ENCODE data around the gene MADD.
"Not testable (repeated sequence)": the region's sequence is repeated elsewhere in the genome, so short reads cannot be mapped to it uniquely, and the experiment has no call there.

MADD gene

DNA sequence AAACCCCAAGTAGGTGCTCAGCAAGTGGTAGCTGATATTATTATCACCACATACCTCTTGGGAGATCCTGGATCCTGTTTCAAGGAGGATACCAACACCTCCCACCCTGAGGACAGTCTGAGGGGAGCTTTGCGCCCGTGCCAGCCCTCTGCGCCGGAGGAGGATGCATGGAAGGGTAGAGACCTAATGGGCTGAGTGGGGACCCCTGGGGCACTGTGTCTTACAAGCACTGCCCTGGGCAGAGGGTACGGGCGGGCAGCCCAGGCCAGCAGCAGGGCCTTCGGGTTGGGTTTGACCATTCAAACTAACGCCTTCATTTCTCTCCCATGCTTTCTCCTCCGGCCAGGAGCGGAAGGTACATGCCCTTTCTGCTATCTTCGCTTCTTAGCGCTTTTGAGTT, 56.3 kb downstream of the MADD start:
- DNase-seq, result no peak

DNA sequence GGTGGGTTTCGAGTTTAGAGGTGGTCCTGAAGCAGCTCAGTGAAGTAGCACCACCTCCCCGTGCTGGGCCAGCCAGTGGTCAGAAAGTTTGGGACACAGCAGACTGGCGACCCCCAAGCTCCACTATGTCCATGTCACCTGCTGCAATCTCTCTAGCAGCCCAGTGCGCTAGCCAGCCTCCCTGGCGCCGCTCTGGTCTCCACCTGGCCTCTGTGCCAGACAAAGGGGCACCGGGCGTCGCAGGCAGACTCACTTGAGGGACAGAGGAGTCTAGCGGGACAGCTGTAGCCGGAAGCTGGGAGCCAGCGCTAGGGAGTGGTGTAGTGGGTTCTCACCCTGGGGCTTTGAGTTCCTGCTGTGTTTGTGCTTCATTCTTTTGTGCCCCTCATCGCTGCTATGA, 57.1 kb downstream of the MADD start:
- no peak for DNase-seq

DNA sequence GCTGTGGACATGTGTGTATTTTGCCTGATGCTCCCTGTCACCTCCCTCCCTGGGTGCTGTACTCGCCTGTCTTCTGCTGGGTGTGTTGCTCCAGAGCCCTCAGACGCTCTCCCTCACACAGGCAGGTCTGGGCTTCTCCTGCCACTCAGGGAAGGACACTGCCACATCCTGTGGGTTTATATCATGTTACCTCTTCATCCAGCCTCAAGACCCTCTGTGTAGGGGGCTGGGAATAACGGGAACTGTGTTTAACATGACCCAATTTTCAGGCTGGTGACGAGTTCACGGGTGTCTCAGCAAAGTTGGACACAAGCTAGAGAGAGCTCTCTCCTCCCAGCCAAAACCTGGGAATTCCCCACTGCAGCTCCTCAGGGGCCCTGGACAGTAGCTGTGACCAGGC, 58.0 kb downstream of the MADD start:
- DNase-seq, result no peak

DNA sequence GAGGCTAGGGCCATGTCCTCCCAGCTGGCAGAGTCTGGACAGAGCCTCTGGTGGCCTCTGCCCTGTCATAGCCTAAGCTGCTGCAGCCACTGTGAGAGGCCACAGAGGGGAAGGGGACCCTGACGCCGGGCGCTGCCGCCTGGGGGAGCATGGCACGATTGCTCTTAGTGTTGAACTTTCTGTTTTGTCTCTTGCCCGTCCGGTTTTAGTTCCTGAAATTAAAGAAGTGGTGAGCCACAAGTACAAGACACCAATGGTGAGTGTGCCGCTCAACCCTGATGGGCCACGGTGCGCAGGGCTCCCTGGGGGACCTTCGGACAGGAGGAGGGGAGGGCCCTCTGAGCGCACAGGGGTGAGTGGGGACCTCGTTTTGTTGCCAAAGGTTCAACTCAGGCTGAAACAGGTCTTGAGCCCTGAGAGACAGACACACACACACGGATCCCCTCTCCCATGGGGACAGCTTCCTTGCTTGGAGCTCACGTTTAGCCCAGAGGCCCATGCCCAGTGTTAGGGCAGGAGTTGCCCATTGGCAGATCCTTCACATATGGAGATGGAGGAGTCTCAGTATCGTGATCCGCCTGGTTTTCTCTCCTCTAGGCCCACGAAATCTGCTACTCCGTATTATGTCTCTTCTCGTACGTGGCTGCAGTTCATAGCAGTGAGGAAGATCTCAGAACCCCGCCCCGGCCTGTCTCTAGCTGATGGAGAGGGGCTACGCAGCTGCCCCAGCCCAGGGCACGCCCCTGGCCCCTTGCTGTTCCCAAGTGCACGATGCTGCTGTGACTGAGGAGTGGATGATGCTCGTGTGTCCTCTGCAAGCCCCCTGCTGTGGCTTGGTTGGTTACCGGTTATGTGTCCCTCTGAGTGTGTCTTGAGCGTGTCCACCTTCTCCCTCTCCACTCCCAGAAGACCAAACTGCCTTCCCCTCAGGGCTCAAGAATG, 58.8 kb downstream of the MADD start:
- DNase-seq, result no peak

DNA sequence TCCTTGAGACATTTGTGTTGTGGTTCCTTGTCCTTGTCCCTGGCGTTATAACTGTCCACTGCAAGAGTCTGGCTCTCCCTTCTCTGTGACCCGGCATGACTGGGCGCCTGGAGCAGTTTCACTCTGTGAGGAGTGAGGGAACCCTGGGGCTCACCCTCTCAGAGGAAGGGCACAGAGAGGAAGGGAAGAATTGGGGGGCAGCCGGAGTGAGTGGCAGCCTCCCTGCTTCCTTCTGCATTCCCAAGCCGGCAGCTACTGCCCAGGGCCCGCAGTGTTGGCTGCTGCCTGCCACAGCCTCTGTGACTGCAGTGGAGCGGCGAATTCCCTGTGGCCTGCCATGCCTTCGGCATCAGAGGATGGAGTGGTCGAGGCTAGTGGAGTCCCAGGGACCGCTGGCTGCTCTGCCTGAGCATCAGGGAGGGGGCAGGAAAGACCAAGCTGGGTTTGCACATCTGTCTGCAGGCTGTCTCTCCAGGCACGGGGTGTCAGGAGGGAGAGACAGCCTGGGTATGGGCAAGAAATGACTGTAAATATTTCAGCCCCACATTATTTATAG, 59.6 kb downstream of the MADD start:
- DNase-seq, result no peak

DNA sequence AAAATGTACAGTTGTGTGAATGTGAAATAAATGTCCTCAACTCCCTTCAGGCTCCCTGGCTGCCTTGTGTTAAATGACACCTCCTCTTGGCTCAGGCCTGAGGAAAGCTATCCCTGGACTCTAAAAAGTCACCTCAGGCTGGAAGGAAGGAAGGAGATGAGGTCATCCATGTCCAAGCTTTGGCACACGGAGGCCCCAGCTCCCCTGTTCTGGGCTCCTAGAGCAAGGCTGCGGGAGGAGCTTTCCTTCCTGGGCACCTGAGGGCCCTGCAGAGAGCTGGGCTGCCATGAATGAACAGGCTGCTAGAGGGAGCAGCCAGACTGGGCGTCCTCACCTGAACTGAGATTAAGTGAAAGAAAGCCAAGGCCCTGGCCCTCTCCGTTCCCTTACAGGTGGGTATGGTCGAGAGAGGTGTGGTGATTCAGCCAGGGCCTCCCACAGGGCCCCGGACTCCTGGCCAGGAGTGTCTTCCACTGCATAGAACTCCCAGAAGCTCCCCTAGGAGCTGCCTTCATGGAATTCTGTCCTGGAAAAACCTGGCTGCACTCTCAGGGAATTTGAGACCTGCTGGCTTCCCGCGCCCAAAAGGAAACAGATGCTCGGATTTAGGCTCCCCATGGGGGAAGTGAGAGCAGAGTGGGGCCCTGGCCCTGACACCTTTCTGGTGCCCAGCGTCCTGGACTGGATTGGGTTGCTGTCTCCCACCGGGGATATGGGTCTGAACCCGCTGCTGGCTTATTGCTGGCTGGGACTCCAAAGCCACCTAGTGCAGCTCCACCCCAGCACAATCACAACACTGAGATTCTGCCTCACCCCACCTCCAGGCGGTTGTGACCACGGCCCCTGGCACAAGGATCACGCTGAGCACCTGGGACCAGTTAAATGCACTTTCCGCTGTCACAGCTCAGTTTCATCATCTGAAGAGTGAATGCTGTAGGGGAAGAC, 60.3 kb downstream of the MADD start:
- no peak for DNase-seq

DNA sequence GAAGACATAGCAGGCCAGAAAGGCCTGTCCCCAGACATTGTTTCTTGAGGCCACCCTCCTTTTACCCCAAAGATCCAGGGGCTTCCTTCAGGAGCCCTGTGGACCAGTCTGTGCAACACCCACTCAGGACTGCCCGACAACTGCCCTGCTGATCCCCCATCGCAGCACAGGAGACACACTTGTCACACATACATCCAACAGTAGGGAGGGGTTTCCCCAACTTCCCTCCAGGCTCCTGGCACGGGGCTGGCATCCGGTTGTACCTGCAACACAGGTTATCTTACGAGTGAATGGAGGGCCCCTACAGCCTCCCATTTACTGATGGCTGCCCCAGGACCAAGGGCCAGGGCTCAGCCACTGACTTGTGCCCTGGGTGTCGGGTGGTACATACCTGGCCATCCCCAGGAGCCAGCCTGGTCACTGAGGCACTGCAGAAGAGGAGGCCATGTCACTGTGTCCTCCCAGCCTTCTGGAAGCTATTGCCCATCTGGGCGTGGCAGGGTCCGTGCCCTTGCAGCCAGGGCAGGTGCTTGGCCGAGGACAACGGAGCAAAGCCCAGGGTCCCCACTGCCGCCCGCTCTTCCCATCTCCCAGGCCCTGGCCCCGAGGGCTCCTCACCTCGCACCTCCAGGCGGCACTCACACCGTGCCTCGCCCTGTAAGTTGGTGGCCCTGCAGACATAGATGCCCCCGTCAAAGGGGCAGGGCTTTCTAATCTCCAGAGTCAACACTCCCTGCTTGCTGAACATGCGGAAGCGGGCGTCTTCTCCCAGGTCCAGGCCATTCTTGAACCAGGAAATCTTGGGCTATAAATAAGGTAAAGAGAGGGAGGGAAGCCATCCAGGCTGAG, 61.7 kb downstream of the MADD start:
- no peak for DNase-seq

DNA sequence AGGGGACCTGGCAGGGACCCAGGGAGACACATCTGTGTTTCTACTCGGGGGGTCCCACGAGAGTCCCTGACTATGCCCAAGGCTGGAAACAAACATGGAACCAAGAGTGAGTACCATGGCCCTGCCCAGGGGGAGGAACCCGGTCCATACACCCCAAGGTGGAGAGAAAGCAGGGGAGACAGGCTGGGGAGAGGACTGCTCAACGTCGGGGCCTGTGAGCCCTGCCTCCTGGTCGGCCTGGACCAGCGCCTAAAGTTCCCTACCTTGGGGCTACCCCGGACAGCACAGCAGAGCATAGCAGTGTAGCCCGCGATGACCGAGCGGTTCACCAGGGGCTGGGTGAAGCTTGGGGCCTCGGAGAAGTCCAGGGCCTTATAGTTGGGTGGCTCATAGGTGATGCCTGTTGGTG, 62.4 kb downstream of the MADD start:
- DNase-seq, result no peak

DNA sequence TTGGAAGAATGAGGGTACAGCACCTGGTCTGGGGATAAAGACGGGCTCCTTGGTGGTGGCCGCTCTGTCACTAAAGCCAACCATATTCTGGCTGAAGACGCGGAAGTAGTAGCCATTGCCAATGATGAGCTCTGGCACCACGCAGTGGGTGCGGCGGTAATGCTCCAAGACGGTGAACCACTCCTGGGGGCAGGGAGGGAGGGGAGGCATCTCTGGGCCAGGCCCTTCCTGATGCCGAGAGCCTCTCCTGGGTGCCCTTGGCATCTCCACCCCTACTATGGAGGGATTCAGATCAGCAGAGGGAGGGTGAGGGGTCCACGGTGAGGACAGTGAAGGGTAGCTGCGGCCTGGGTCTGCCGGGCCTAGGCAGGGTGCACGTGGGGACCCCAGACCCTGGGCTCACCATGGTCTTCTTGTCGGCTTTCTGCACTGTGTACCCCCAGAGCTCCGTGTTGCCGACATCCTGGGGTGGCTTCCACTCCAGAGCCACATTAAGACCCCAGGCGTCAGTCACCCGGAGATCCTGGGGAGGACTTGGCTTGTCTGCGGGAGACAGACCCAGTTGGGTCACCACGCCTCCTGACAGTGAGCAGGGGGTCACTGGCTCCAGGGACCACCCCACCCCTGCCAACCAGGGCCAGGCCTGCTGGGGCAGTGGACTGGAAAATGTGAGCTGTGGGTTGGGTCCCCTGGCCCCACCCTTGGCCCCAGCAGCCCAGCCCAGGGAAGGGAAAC, 63.0 kb downstream of the MADD start:
- DNase-seq, result no peak

DNA sequence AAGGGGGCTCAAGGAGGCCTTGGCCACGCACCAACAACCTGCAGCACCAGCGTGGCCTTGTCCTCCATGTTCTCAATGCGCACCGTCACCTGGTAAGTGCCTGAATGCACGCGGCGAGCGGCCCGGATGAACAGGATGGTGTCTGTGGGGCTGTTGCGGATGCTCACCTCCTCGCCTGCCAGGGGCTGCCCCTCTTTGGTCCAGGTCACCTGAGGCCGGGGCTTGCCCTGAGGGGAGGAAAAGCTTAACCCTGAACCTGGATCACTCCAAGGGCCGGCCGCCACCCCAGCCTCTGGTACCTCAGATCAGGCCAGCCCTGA, 63.6 kb downstream of the MADD start:
- DNase-seq, result no peak

DNA sequence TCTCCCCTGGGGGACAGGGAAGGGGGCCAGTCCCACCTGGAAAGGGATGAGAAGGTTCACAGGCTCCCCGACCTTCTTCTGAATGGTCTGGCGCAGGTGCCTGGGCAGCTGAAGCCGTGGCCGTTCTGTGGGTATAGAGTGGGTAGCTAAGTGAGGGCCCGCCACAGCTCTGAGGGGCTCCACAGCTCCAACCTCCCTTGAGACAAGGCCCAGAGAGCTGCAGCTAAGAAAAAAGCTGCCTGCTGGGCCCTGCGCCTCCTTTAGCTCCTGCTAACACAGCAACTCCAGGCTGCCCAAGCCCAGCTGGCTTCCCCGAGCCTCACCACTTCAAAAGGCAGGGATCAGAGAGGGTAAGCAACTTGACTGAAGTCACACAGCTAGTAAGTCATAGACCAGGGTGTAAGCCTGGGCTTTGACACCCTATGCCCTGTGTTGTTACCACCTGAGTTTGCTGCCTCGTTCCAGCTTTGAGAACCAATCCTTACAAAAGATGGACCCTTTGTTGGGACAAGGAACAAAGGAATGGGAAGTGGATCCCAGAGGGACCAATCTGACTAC, 64.0 kb downstream of the MADD start:
- no peak for DNase-seq

DNA sequence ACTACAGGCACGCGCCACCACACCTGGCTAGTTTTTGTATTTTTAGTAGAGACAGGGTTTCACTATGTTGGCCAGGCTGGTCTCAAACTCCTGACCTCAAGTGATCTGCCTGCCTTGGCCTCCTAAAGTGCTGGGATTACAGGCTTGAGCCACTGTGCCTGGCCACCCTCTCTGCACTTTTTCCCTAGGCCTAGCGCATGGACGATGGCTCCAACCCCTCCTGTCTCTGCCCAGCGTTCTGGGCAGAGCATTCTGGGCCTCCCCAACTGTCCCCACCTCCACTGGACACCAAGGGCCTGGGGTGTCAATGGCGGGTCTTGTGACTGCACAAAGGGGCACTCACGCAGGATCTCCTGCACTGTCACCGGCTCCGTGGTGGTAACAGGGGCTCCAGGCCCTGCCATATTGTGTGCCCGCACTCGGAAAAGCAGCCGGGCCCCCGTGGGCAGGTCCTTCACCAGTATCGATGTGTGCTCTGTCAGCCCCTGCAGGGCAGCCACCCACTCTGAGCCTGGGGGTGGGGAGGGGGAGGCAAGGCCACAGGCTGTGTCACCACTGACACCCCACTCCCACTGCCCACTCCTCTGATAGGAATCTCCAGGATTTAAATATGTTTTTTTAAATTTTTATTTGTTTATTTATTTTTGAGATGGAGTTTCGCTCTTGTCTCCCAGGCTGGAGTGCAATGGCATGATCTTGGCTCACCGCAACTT, 64.9 kb downstream of the MADD start:
- not testable (repeated sequence) for DNase-seq

DNA sequence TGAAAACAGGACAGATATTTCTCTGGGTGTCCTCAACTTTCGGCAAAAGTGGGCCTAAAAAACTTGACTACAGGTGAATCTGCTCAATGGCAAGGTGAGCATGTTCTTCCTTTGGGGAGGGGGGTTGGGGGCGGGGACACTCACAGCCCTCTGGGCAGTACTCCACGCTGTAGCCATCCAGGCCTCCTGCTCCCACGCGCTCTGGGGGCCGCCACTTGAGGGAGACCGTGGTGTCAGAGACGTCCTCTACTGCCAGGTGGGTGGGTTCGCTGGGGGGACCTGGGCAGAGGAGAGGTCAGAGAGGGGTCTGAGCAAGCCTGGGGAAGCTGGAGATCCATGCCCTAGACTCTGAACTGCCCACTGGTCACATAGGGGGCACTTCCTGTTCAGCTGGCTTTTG, 65.8 kb downstream of the MADD start:
- DNase-seq, result no peak

DNA sequence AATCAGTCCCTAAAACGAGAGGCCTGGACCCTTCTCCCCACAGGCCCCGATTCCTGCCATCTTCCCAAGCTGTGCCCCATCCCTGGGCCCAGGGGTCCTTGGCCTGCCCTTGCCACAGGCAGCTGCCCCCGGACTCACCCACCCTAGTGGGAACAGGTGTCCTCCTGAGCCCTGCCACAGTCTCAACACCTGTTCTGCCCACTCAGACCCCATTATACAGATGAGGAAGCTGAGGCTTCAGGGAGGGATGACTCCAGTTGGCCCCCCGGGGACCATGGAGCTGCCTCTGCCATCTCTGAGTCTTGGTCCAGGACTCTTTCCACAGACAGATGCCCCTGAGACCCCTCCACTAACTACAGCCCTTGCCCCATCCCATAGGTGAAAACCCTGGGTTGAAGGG, 66.7 kb downstream of the MADD start:
- DNase-seq, result no peak

DNA sequence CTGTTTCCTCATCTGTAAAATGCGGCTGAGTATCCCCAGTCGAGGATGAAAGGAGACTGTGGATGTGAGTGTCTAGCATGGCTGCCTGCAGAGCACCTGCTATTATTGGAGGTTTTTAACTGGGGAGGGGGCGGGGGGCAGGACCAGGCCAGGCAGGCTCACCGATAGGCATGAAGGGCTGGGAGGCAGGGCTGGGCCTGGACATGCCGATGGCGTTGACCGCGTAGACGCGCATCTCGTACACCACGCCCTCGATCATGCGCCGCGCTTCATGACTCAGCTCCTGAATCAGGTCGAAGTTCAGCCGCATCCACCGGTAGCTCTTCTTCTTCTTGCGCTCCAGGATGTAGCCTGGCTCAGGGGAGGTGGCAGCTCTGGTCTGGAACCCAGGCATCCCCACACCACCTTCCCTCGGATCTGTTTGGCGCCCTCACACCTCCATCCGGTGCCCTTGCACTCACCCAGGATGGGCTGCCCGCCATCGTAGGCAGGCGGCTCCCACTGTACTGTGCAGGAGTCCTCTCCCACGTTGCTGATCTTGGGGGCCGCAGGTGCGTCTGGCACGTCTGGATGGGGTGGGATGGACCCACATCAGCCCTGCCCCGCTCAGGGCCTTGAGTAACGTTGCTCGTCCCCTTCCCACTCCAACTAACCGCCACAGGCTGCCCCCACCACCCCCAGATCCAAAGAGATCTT, 67.4 kb downstream of the MADD start:
- no peak for DNase-seq

DNA sequence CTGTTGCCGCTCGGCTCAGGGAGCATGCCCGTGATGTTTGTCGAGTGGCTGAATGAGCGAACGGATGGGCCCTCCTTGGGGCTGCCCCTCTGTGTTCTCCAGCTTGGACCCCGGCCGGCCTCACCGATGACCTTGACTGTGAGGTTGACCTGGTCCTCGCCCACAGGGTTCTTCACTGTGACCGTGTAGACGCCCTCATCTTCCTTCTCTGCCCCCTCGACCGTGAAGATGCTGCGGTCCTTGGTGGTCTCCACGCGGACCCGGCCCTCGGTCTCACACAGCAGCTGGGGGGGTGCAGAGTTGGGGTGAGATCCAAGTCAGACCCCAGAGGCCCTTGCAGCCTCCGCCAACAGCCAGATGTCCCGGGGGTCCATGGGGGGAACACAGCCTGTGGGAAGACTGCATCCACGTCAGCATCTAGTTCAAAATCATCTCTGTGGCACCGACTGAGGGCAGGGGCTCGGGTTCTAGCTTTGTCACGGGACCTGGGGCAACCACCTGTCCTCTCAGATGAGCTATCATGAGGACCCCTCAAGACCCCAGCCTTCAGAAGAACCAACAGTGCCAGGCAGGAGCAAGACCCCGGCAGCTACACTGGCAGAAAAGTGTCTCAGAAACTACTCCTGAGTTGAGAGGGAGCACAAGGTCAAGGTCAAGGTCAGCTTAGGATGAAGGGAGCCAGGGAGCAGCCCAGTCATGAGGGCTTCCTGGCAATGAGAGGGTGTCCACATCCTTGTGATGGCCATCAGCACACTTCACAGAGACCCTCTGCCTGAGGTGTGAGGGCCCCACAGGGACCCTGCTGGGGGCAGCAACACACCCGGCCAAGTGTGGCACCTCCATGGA, 68.7 kb downstream of the MADD start:
- DNase-seq, result no peak

DNA sequence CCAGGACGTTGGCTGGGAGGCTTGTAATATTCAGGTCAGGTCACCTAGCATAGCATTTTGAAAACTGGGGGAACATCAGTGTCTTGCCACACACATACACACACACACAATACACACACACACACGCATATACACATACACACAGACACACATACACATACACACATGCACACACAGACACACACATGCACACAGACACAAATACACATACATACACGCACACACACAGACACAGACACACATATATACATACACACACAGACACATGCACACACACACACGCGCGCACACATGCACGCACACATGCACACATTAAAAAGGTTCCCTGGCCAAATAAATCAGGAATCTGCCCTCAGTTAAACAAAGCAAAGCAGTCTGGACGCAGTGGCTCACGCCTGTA, 70.1 kb downstream of the MADD start:
- no peak for DNase-seq

DNA sequence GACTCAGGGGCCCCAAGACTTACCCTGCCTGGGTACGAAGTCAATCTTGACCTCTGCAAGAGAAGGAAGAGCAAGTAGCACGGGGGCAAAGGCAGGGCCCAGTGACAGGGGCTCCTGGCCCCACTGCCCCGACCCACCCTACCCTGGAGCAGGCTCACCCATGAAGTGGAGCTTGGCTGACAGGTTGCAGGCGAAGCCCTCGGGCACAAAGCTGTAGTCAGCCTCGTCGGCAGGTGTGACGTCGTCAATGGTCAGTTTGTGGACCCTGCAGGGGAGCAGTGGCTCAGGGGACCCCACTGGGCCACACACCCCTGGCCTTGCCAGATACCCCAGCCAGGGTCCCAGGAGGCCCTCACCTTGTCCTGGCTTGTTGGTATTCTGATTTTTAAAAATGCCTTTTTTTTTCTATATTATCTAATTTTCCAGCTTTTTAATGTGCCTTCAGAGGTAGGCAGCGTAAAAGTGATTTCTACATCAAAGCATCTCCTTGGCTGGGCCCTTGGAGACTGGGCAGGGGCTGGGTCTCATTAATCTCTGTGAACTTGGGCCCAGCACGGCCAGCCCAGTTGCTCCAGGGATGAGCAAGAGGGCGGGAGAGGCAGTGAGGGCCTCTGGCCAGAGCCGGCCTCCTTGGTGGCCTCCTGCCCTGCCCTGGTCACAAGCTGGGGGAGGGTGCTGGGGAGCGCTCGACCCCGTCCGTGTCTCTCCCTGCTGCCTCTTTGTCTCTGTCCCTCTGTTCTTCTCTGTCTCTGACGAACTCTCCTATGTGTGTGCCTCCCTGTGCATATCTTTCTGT, 71.2 kb downstream of the MADD start:
- DNase-seq, result no peak
